ENCODE data around the gene WHAMM.
"Not testable (repeated sequence)": the region's sequence is repeated elsewhere in the genome, so short reads cannot be mapped to it uniquely, and the experiment has no call there.

Gene WHAMM

GRCh38 chr15:82803793-82804574 is 5.4 kb upstream of the WHAMM start:
- DNase-seq (ENCODE audit: low spot score): no peak

GRCh38 chr15:82804575-82804949 is 4.9 kb upstream of the WHAMM start:
- DNase-seq (ENCODE audit: low spot score): no peak

GRCh38 chr15:82805994-82806406 is 3.4 kb upstream of the WHAMM start, which contains the start of gene FSD2:
Gene FSD2, minus strand, starts transcription at chr15:82806069. Its CDS starts 18,679 bp downstream, at chr15:82787390.
- DNase-seq (ENCODE audit: low spot score): no peak

GRCh38 chr15:82807920-82808633 is 1.4 kb upstream of the WHAMM start:
- peak; percentile 32 for DNase-seq (ENCODE audit: low spot score)

GRCh38 chr15:82808634-82809041 is 790 bp upstream of the WHAMM start:
- peak; percentile 34 for DNase-seq (ENCODE audit: low spot score)

GRCh38 chr15:82810061-82810889 is 847 bp downstream of the WHAMM start:
- peak; percentile 39 for DNase-seq (ENCODE audit: low spot score)

GRCh38 chr15:82810890-82811426 is 1.5 kb downstream of the WHAMM start:
- DNase-seq (ENCODE audit: low spot score): no peak

- no peak for DNase-seq (ENCODE audit: low spot score)
Measured at GRCh38 chr15:82812994-82813393, 3.6 kb downstream of the WHAMM start.

- DNase-seq (ENCODE audit: low spot score): no peak
Measured at GRCh38 chr15:82820128-82820527, 10.7 kb downstream of the WHAMM start.

GRCh38 chr15:82821396-82821795 is 12.0 kb downstream of the WHAMM start:
- not testable (repeated sequence) for DNase-seq (ENCODE audit: low spot score)

GRCh38 chr15:82821851-82822250 is 12.4 kb downstream of the WHAMM start:
- not testable (repeated sequence) for DNase-seq (ENCODE audit: low spot score)

GRCh38 chr15:82823049-82823448 is 13.6 kb downstream of the WHAMM start:
- DNase-seq (ENCODE audit: low spot score): no peak

- peak; percentile 44 for DNase-seq (ENCODE audit: low spot score)
Measured at GRCh38 chr15:82828075-82828474, 18.6 kb downstream of the WHAMM start.

GRCh38 chr15:82829234-82829633 is 19.8 kb downstream of the WHAMM start:
- DNase-seq (ENCODE audit: low spot score): no peak

- no peak for DNase-seq (ENCODE audit: low spot score)
Measured at GRCh38 chr15:82830427-82831173, 21.2 kb downstream of the WHAMM start.

GRCh38 chr15:82831894-82832600 is 22.6 kb downstream of the WHAMM start:
- no peak for DNase-seq (ENCODE audit: low spot score)

GRCh38 chr15:82832601-82833361 is 23.4 kb downstream of the WHAMM start:
- DNase-seq (ENCODE audit: low spot score): no peak

- DNase-seq (ENCODE audit: low spot score): no peak
Measured at GRCh38 chr15:82833362-82833682, 23.9 kb downstream of the WHAMM start.

- no peak for DNase-seq (ENCODE audit: low spot score)
Measured at GRCh38 chr15:82835391-82835917, 26.0 kb downstream of the WHAMM start.

Measured in HuH-7 (cell line).